Stimulated activated CD8-positive, alpha-beta memory T cell treated with anti-CD3 and anti-CD28 coated beads, Interleukin-7, amount 100 ng/mL, for 24 hours (primary cell): Measurements from ENCODE around the gene RARS2.
A peak's percentile ranks its signal among the peaks of the same experiment; 100 is the strongest.
"Not testable (repeated sequence)": the region's sequence is repeated elsewhere in the genome, so short reads cannot be mapped to it uniquely, and the experiment has no call there.

Source experiments
- DNase-seq: peaks from one replicate; pipeline ENCODE4 v3.0.0-alpha.2; 2020; ENCODE audit warnings: low read depth

Gene RARS2, protein sequence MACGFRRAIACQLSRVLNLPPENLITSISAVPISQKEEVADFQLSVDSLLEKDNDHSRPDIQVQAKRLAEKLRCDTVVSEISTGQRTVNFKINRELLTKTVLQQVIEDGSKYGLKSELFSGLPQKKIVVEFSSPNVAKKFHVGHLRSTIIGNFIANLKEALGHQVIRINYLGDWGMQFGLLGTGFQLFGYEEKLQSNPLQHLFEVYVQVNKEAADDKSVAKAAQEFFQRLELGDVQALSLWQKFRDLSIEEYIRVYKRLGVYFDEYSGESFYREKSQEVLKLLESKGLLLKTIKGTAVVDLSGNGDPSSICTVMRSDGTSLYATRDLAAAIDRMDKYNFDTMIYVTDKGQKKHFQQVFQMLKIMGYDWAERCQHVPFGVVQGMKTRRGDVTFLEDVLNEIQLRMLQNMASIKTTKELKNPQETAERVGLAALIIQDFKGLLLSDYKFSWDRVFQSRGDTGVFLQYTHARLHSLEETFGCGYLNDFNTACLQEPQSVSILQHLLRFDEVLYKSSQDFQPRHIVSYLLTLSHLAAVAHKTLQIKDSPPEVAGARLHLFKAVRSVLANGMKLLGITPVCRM

DNA sequence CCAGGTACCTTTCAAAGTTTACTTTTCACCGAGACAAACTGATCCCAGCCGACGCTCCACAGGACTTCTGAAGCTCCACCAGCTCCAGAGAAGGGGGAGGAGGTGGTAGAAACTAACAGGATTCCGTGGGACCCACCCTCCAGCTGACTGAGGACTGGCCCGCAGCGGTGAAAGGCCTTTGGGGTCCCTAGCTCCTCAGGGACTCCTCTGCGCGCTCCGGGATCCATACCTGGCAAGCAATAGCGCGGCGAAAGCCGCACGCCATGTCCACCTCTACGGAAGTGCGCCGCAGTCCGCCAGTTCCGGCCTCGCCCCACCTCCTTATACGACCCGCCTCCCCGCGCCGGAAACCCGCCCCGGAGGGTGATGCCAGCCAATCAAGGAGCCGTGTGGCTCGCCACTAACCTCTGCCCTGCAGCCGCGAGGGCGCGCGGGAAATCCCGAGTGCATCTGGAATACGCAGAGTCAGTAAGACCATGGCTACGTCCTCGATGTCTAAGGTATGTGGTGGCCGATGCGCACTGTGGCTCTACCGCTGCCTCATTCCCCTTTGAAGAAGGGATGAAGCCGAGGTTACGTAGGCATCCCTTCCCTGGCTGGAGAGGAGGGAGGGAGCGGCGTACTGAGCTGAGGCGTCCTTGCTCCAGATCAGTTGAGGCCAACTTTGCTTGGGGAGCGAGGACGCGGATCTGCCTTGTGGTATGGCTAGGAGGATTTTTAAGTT, at the start of gene RARS2, which contains the start of gene ORC3:
Gene RARS2, minus strand, starts transcription at position 295 of the 724 bp plus-strand sequence. Its CDS starts 30 bp downstream, at position 265.
Gene ORC3, plus strand, starts transcription at position 443 of the 724 bp plus-strand sequence. Its CDS starts 34 bp downstream, at position 477.
- DNase-seq: peak; percentile 90

DNA sequence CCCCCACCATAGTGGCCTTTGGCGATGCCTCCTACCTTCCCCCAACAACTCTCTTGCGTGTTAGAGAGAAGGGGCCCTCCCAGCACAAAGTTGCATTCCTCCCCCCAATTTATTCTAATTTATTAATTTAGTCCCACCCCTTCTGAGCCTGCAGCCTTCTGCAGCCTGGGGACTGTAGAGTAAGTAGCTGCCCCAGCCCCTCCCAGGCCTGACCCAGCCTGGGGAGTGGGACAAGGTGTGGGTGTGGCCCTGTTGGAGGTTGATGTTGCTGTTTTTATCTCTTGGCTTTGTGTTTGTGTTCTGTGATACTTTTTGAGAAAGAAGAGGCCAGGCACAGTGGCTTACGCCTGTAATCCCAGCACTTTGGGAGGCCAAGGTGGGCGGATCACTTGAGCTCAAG, 49.6 kb upstream of the RARS2 start:
- DNase-seq: no peak

GRCh38 chr6:87637106-87637505, 47.3 kb upstream of the RARS2 start:
- no peak for DNase-seq

DNA sequence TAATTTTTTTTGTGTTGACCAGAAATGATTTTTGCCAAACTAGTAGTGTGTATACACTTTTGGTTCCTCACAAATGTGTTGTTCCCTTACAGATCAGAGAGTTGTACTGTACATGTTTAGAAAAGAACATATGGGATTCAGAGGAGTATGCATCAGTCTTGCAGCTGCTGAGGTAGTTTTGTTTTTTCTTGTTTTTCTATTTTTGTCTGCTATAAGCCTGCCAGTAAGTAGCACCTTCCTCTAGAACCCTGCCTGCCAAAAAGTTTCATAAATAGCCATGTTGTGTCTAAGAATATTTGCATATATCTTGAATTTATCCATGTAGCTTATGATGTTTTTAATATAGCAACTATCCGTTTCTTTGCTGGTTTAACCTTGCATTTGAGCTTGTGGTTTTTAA, 46.5 kb upstream of the RARS2 start:
- DNase-seq: no peak

GRCh38 chr6:87633851-87634250, 44.1 kb upstream of the RARS2 start:
- DNase-seq: no peak

- no peak for DNase-seq
These were observed 41.0 kb upstream of the RARS2 start for GRCh38 chr6:87630746-87631145.

DNA sequence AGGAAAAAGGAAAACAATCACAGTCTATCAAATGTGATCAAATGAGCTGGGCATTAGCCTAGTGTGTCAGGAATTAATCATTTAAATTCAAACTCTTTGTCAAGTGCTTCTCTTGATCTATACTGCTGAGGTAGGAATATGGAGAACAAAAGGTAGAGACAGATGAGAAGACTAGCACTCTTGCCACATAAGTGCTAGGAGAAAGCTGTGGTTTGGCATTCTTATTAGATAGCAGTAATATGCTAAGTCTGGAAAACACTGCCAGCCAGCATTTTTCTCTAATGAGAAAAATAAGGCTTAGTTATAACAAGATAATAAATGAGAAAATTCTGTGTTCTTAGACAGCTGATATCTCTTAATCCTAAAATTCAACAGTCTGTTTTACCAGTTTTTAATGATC, 39.1 kb upstream of the RARS2 start:
- DNase-seq: no peak

GRCh38 chr6:87628424-87628823, 38.6 kb upstream of the RARS2 start:
- no peak for DNase-seq

GRCh38 chr6:87623248-87623647, 33.5 kb upstream of the RARS2 start:
- DNase-seq: no peak

DNA sequence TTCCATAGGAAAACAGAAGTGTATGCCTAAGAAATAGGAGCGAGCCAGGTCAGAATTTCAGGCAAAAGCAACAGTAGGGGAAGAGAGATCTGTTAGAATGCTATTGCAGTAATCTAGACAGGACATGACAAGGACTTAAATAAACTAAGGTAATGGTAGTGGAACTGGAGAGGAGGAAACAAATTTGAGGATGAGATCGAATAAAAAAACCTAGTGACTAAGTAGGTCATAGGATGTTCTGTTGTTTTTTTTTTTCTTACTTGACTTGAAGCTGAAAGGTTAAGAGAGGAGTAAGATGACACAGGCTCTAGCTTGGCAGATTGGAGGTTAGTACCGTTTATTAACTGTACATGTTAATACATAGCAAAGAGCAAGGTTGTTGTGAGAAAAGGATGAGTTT, 28.7 kb upstream of the RARS2 start:
- DNase-seq: no peak

DNA sequence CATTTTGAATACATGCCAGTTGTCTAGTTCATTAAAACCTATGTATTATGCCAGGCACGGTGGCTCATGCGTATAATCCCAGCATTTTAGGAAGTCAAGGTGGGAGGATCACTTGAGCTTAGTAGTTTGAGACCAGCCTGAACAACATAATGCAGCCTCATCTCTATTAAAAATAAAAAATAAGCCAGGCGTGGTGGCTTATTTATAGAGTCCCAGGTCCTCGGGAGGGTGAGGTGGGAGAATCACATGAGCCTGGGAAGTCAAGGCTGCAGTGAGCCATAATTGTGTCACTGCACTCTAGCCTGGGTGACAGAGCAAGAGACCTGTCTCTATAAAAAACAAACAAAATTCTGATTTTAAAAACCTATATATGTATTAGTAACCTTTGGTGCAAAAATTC, 27.6 kb upstream of the RARS2 start:
- DNase-seq: no peak

DNA sequence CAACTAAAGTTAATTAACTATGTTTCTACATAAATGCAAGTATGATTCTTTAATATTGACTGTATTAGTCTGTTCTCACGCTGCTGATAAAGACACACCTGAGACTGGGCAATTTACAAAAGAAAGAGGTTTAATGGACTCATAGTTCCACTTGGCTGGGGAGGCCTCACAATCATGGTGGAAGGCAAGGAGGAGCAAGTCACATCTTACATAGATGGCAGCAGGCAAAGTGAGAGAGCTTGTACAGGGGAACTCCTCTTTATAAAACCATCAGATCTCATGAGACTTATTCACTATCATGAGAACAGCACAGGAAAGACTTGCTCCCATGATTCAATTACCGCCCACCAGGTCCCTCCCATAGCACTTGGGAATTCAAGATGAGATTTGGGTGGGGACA, 23.2 kb upstream of the RARS2 start:
- DNase-seq: not testable (repeated sequence)

GRCh38 chr6:87608802-87609201, 19.0 kb upstream of the RARS2 start:
- DNase-seq: no peak

GRCh38 chr6:87606199-87606598, 16.4 kb upstream of the RARS2 start:
- DNase-seq: no peak

- no peak for DNase-seq
These were observed 10.8 kb upstream of the RARS2 start for GRCh38 chr6:87600576-87600975.

- DNase-seq: no peak
These were observed 1.2 kb upstream of the RARS2 start for GRCh38 chr6:87590990-87591389.

- no peak for DNase-seq
These were observed 662 bp upstream of the RARS2 start for GRCh38 chr6:87590417-87590880.

DNA sequence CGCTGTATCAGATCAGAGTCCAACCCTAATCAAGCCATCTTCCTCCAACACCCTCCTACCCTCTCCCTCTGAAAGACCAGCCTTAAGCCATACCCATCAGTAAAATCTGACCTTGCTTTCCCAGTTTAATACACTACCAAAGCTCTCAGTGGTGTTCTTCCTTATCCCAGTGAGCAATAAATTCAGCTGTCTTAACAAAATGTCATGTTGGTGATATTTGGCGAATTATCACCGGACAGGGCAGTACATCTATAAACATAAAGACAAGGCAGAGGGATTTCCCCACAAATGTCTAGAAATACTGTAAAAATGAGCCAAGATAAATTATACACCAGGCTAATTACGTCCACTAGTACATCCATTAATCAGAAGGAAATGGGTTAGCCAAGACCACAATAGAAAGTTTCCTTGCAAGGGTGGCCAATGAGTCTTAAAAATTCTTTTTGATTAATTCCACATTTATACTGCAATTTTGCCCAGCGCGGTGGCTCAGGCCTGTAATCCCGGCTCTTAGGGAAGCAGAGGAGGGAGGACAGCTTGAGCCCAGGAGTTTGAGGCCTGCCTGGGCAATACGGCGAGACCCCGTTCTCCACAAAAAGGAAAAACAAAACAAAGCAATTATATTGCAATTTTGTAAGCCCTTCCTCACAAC, 905 bp downstream of the RARS2 start:
- no peak for DNase-seq

DNA sequence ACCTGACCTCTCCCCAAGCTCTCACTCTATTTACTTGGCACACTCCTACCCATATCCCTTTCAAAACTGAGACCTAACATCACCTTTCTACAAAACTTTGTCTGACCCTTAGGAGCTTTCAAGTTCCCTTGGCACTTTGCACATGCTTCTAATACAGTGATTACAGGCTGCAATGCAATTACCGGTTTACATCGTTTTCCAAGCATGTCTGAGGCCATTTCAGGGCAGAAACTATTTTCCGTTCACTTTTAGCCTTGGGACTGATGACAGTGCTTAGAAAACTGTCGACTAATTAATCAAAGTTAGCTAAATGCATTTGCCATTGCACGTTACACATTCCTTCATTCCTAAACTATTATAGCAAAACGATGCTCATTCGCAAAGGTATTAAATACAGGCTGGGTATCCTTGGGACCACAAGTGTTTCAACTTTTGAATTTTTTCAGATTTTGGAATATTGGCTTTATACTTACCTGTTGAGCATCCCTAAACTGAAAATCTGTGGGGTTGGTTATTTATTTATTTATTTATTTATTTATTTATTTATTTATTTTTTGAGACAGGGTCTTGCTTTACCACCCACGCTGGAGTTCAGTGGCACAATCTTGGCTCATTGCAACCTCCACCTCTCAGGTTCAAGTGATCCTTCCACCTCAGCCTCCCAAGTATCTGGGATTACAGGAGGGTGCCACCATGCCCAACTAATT, 3.3 kb downstream of the RARS2 start:
- DNase-seq: no peak

GRCh38 chr6:87583822-87584221, 6.0 kb downstream of the RARS2 start:
- no peak for DNase-seq

GRCh38 chr6:87575423-87575822, 14.4 kb downstream of the RARS2 start:
- no peak for DNase-seq
